GM12878 (cell line): ENCODE results near the gene TMEM175.

Experiments used
- TAF1 ChIP-seq: IDR thresholded peaks from 2 replicates; pipeline ENCODE4 v1.6.1; 2011; ENCODE audit warnings: mild to moderate bottlenecking, low read depth, low read length, borderline replicate concordance
- TF ChIP-seq, protein P1 (sequence below), 3 experiments: IDR thresholded peaks in 2 of 3; conservative IDR thresholded peaks in 1 of 3; 2 replicates each; pipeline ENCODE4 v1.5.1; 2011; ENCODE audit warnings: low read depth in 3 of 3, low read length in 3 of 3, mild to moderate bottlenecking in 3 of 3, control low read depth in 2 of 3, moderate library complexity in 2 of 3, inconsistent platforms in 1 of 3, mixed read lengths in 1 of 3; ENCODE audit not compliant: control insufficient read depth in 2 of 3, insufficient read depth in 1 of 3; ENCODE audit errors: extremely low read depth in 1 of 3

DNA sequence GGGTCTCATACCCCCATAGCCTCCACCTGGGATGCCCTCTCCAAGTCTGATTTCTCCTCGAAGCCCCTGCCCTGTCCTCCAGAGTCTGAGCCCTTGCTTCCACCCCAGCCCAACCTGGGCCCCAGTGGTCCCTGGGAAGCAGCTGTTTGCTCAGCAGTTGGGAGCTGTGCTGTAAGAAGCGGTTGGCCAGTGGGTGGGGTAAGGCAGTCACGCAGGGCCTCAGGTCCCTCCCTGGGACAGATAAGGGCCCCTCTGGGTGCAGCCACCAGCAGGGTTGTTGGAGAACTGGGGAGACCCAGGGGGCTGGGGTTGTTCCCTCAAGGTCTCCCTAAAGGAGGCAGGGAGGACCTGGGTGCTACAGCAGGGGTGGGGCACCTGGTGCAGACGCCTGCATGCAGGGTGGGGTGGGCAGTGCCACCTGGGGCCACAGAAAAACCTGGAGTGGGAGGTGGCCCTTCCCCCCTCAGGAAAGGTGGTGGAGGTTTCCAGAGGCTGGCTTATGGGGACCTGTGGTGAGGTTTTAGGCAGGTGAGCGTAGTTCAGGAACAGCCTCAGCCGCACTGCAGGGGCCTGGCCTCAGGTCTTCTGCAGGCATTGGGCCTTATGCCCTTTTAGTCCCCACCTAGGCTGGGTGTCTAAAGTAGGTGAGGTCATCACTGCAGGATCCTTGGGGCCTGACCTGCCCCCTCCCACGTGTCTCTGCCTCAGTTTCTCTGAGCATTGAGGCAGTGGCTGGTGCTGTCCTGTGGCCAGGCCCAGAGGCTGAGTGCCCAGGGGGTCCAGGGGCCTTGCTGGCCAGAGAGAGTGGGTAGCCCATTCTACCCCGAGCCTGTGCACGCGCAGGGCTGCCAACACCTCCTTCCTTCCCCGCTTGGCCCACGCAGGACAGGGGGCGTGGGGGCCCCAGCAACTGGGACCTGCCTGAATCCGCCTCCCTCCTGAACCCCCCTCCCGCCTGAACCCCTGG lies 64.1 kb downstream of the TMEM175 start:
- TF ChIP-seq, protein P1, sequence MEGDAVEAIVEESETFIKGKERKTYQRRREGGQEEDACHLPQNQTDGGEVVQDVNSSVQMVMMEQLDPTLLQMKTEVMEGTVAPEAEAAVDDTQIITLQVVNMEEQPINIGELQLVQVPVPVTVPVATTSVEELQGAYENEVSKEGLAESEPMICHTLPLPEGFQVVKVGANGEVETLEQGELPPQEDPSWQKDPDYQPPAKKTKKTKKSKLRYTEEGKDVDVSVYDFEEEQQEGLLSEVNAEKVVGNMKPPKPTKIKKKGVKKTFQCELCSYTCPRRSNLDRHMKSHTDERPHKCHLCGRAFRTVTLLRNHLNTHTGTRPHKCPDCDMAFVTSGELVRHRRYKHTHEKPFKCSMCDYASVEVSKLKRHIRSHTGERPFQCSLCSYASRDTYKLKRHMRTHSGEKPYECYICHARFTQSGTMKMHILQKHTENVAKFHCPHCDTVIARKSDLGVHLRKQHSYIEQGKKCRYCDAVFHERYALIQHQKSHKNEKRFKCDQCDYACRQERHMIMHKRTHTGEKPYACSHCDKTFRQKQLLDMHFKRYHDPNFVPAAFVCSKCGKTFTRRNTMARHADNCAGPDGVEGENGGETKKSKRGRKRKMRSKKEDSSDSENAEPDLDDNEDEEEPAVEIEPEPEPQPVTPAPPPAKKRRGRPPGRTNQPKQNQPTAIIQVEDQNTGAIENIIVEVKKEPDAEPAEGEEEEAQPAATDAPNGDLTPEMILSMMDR (IDR thresholded peaks at IDR 0.05 in 2 of 3, conservative IDR thresholded peaks at IDR 0.05 in 1 of 3; ENCODE audit: control insufficient read depth in 2 of 3, extremely low read depth in 1 of 3, insufficient read depth in 1 of 3, low read depth in 3 of 3, low read length in 3 of 3), result no peak
- no peak for TF ChIP-seq TAF1
